Adrenal gland (tissue), 5 donors: ENCODE results near the gene CMTM6.

Experiments
- CTCF ChIP-seq, 6 experiments: fragments of 450-650 bp in 4 of 6; fragments of 200-600 bp in 2 of 6; sonication (generic) in 1 of 6; IDR thresholded peaks; 1 replicate in 5 of 6; 2 replicates in 1 of 6; pipeline versions ENCODE4 v1.5.1 to v1.8.0; 2016 to 2021; ENCODE audit warnings: antibody characterized with exemption in 6 of 6, mild to moderate bottlenecking in 2 of 6, moderate library complexity in 1 of 6
- POLR2A ChIP-seq, 2 donors: fragments of 450-650 bp; IDR thresholded peaks; one replicate each; pipeline ENCODE4 v1.6.1; 2017; ENCODE audit warnings: antibody characterized with exemption in 2 of 2, mild to moderate bottlenecking in 2 of 2, moderate library complexity in 1 of 2
- donor health status: DM: no; HTN: no; CAD: no.

- TF ChIP-seq CTCF (IDR thresholded peaks at IDR 0.05) (no peak), POLR2A (IDR thresholded peaks at IDR 0.05) (no peak)
Observed at GRCh38 chr3:32480604-32481003, 22.0 kb downstream of the CMTM6 start.
